IPS-18a (cell line): ENCODE measurements around the gene ABCC5.
"Not testable (repeated sequence)": the region's sequence is repeated elsewhere in the genome, so short reads cannot be mapped to it uniquely, and the experiment has no call there.

Source experiments
- H3K27ac ChIP-seq: one replicate; pipeline ENCODE4 v1.5.1; 2013; ENCODE audit warnings: low read length
- H3K27me3 ChIP-seq: one replicate; pipeline ENCODE4 v1.6.1; 2013; ENCODE audit warnings: mild to moderate bottlenecking, low read length; ENCODE audit not compliant: control insufficient read depth, insufficient read depth
- H3K36me3 ChIP-seq: one replicate; pipeline ENCODE4 v1.6.1; 2013; ENCODE audit warnings: low read depth, low read length; ENCODE audit not compliant: control insufficient read depth
- H3K4me1 ChIP-seq: one replicate; pipeline ENCODE4 v1.6.1; 2013; ENCODE audit warnings: low read depth, low read length; ENCODE audit not compliant: control insufficient read depth
- H3K4me3 ChIP-seq: one replicate; pipeline ENCODE4 v1.5.1; 2013; ENCODE audit warnings: low read length
- H3K9ac ChIP-seq: one replicate; pipeline ENCODE4 v1.6.1; 2013; ENCODE audit warnings: mild to moderate bottlenecking, low read length, moderate library complexity
- H3K9me3 ChIP-seq: one replicate; pipeline ENCODE4 v1.6.1; 2013; ENCODE audit warnings: low read depth, low read length; ENCODE audit not compliant: control insufficient read depth

ABCC5 gene

GRCh38 chr3:184011937-184012889 is 5.5 kb downstream of the ABCC5 start:
- H3K4me1 ChIP-seq = peaks cover 4% of the 10 kb centered on the region
- no peak overlapping the region for H3K9ac ChIP-seq
- no peaks in the 10 kb centered on the region for H3K9me3 ChIP-seq
- H3K27ac ChIP-seq = no peak overlapping the region
- no peak overlapping the region for H3K4me3 ChIP-seq
- peaks cover 6% of the 10 kb centered on the region for H3K36me3 ChIP-seq
- no peaks in the 10 kb centered on the region for H3K27me3 ChIP-seq

DNA sequence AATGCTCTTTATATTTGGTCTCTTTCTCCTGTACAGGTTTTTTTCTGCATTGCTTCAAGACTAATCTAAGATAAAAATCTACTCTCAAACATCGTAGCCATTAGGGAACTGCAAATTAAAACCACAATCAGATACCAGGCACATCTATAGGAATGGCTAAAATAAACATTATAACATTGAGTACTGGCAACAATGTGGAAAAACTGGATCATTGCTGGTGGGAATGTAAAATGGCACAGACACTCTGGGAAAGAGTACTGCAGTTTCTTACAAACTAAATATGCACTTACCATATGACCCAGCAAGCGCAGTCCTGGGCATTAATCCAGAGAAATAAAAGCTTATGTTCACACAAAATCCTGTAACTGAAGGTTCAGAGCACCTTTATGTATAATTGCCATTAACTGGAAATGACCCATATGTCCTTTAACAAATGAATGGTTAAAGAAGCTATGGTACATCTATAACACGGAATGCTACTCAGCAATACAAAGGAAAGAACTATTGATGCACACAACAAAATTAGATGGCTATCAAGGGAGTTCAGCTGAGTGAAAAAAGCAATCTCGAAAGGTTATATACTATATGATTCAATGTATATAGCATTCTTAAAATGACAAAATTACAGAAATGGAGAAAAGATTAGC is 6.3 kb downstream of the ABCC5 start:
- Histone ChIP-seq H3K4me1 (peaks cover 2% of the 10 kb centered on the region), H3K9me3 (no peaks in the 10 kb centered on the region), H3K27me3 (no peaks in the 10 kb centered on the region), H3K27ac (no peak overlapping the region), H3K36me3 (peaks cover 6% of the 10 kb centered on the region), H3K9ac (no peak overlapping the region), H3K4me3 (no peak overlapping the region)

DNA sequence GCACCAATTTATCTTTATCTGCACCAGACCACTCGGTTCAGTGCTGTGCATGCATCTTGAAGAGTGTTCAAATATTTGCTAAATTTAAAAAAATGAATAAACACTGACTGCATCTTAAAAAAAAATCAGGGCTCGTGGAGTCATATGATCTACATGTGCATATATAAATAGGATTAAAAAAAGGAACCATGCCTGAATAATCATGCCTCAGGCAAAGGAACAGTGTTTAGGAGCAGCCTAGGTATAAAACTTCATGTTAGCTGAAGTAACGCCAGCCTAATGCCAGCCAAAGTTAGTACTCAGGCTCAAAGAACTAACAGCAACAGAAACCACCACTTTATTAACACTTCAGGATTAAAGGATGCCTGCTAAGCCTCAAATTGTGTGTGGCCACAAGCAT is 9.5 kb downstream of the ABCC5 start:
- Histone ChIP-seq H3K36me3 (peaks cover 6% of the 10 kb centered on the region), H3K27ac (no peak overlapping the region), H3K9me3 (no peaks in the 10 kb centered on the region), H3K27me3 (no peaks in the 10 kb centered on the region), H3K9ac (no peak overlapping the region), H3K4me3 (no peak overlapping the region), H3K4me1 (peaks cover 4% of the 10 kb centered on the region)

GRCh38 chr3:184007143-184007813 is 10.4 kb downstream of the ABCC5 start:
- not testable (repeated sequence) for H3K27me3 ChIP-seq, H3K4me3 ChIP-seq, H3K27ac ChIP-seq, H3K4me1 ChIP-seq, H3K9me3 ChIP-seq, H3K9ac ChIP-seq, H3K36me3 ChIP-seq

- peaks cover under 1% of the 10 kb centered on the region for H3K36me3 ChIP-seq
- H3K27me3 ChIP-seq = no peaks in the 10 kb centered on the region
- H3K4me1 ChIP-seq = peaks cover 4% of the 10 kb centered on the region
- no peaks in the 10 kb centered on the region for H3K9me3 ChIP-seq
- H3K4me3 ChIP-seq = no peak overlapping the region
- H3K27ac ChIP-seq = no peak overlapping the region
- no peak overlapping the region for H3K9ac ChIP-seq
These were observed 11.7 kb downstream of the ABCC5 start for GRCh38 chr3:184005941-184006507.

- no peaks in the 10 kb centered on the region for H3K27me3 ChIP-seq
- no peak overlapping the region for H3K27ac ChIP-seq
These were observed 13.2 kb downstream of the ABCC5 start for GRCh38 chr3:184004476-184004875.

DNA sequence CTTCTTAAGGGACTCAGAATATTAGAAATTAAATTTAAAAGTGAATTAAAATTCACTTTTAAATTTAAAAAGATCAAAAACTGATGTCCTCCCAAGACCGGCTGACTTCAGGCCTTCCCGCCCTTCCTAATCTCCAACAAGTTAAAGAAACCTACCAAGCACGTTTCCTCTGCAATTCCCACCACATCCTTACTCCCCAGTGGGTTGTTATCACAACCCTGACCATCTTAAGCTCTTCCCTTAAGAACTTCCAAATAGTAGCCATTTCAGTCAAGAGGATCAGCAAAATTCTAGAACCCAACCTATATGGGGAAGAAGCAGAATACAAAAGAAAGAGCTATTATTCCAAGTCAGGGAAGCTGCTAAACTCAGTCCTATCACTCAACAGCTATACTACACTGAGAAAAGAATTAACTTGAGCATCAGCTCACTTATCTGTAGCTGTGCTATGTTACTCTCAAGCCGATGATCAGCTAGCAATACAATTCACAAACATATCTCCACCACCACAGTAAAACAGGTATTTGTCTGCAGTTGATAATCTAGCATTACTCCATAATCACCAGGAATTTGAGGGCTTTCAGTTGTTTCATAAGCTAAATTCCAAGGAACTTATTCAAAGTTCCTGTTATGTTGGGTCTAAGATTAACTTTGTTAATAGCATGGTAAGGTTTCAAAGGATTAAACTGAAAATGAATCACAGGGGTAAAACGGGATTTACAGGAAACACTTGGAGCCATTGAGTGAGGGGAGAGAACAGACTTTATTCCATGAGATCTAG is 14.3 kb downstream of the ABCC5 start:
- no peak overlapping the region for H3K9ac ChIP-seq
- no peaks in the 10 kb centered on the region for H3K27me3 ChIP-seq
- H3K36me3 ChIP-seq = no peaks in the 10 kb centered on the region
- no peak overlapping the region for H3K27ac ChIP-seq
- no peaks in the 10 kb centered on the region for H3K9me3 ChIP-seq
- H3K4me3 ChIP-seq = no peak overlapping the region
- H3K4me1 ChIP-seq = peaks cover 4% of the 10 kb centered on the region

More at GRCh38 chr3:184004476-184004875, 13.2 kb downstream of the ABCC5 start:
- Histone ChIP-seq H3K4me3 (no peak overlapping the region), H3K4me1 (peaks cover 4% of the 10 kb centered on the region), H3K36me3 (no peaks in the 10 kb centered on the region), H3K9ac (no peak overlapping the region), H3K9me3 (no peaks in the 10 kb centered on the region)

DNA sequence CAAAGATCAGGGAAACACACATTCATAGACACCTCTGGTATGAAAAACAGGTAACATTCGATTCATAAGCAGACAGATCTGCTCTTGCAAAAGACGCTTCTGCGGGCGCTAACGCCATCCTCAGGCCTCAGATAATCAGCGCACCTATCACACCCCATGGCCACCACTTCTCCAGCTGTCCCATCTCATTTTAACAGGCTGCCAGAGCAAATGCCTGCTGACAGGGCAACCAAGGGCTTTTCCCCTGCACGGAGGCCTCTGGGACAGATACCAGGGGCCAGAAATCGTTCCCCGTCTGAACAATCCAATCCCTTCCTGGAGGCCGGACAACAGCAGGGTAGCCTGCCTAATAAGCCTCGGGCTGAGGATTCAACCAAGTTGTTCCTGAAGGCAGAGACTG is 15.2 kb downstream of the ABCC5 start:
- H3K36me3 ChIP-seq = no peaks in the 10 kb centered on the region
- no peak overlapping the region for H3K4me3 ChIP-seq
- H3K9ac ChIP-seq = no peak overlapping the region
- no peaks in the 10 kb centered on the region for H3K27me3 ChIP-seq
- H3K4me1 ChIP-seq = peaks cover 4% of the 10 kb centered on the region
- H3K27ac ChIP-seq = no peak overlapping the region
- H3K9me3 ChIP-seq = no peaks in the 10 kb centered on the region

DNA sequence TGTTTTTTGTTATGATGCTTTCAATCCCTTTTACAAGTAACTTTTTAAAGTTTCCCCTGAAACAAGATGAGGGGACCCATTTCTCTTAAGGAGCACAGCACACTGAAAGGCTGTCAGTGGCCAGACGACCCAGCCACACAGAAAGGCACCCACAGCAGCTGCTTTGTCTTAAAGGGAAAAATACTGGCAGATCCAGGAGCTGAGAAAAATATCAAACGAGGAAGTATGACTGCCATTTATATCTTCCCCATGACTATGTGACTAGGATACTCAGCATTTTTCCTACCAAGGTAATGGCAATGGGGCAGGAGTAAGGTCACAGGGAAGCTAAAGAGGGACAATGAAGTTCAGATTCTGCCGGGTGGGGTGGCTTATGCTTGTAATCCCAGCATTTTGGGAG is 15.9 kb downstream of the ABCC5 start:
- H3K27me3 ChIP-seq = no peaks in the 10 kb centered on the region
- no peak overlapping the region for H3K27ac ChIP-seq
- H3K4me3 ChIP-seq = no peak overlapping the region
- no peak overlapping the region for H3K9ac ChIP-seq
- H3K36me3 ChIP-seq = no peaks in the 10 kb centered on the region
- H3K9me3 ChIP-seq = no peaks in the 10 kb centered on the region
- H3K4me1 ChIP-seq = peaks cover 4% of the 10 kb centered on the region

- H3K27ac ChIP-seq = no peak overlapping the region
- H3K9ac ChIP-seq = no peak overlapping the region
- H3K36me3 ChIP-seq = peaks cover 16% of the 10 kb centered on the region
- H3K4me1 ChIP-seq = no peaks in the 10 kb centered on the region
- no peak overlapping the region for H3K4me3 ChIP-seq
- H3K27me3 ChIP-seq = no peaks in the 10 kb centered on the region
- no peaks in the 10 kb centered on the region for H3K9me3 ChIP-seq
These were observed 26.3 kb downstream of the ABCC5 start for GRCh38 chr3:183991403-183991802.
